Gastroesophageal sphincter (tissue), 4 donors: ENCODE data around the gene CD7. TPM values are rescaled to one million over a fixed set of nuclear protein-coding genes. Genes with fewer than 3 reads are reported as not detected.
A peak's percentile ranks its signal among the peaks of the same experiment; 100 is the strongest.

Experiments used
- ATAC-seq: fragments of 150-250 bp; one replicate; pipeline ENCODE4 v1.9.1; 2016; ENCODE audit warnings: mild to moderate bottlenecking, moderate library complexity
- H3K27ac ChIP-seq, 4 donors: fragments of 200-600 bp; sonication (generic) in 3 of 4; 1 replicate in 3 of 4; 2 replicates in 1 of 4; pipeline ENCODE4 v1.5.1; 2016 to 2019
- H3K27me3 ChIP-seq: fragments of 200-600 bp; sonication (generic); one replicate; pipeline ENCODE4 v1.5.1; 2019
- H3K36me3 ChIP-seq, 2 donors: fragments of 200-600 bp; sonication (generic); one replicate each; pipeline ENCODE4 v1.5.1; 2019; ENCODE audit warnings: control low read depth in 1 of 2
- H3K4me1 ChIP-seq, 3 donors: fragments of 200-600 bp; sonication (generic); 1 replicate in 2 of 3; 2 replicates in 1 of 3; pipeline ENCODE4 v1.5.1; 2016 to 2019; ENCODE audit warnings: control low read depth in 2 of 3
- H3K4me3 ChIP-seq, 2 donors: fragments of 200-600 bp; sonication (generic); one replicate each; pipeline ENCODE4 v1.5.1; 2019; ENCODE audit warnings: mild to moderate bottlenecking in 1 of 2, moderate library complexity in 1 of 2
- H3K9me3 ChIP-seq, 3 donors: fragments of 200-600 bp; sonication (generic); one replicate each; pipeline ENCODE4 v1.5.1; 2017 to 2019; ENCODE audit warnings: control low read depth in 2 of 3
- EP300 ChIP-seq: sonication (generic); formaldehyde crosslinking; IDR thresholded peaks from one replicate; pipeline ENCODE4 v1.6.1; 2017; ENCODE audit warnings: antibody characterized with exemption, mild to moderate bottlenecking
- POLR2A ChIP-seq, 2 donors: fragments of 450-650 bp; IDR thresholded peaks; one replicate each; pipeline ENCODE4 v1.6.1; 2017; ENCODE audit warnings: antibody characterized with exemption in 2 of 2, mild to moderate bottlenecking in 2 of 2, moderate library complexity in 1 of 2
- POLR2AphosphoS5 ChIP-seq: sonication (generic); formaldehyde crosslinking; IDR thresholded peaks from one replicate; pipeline ENCODE4 v1.6.1; 2017; ENCODE audit warnings: antibody characterized with exemption
- WGBS, 2 donors: methylation state at CpG; one replicate each; pipeline ENCODE4 v1.1.5; 2018; ENCODE audit warnings: low coverage in 1 of 2; 5-methylcytosine and 5-hydroxymethylcytosine counted together
- total RNA-seq, 4 donors: library from RNA; depleted of rRNA; stranded (reverse); fragments of >200 nt; gene quantifications; one replicate each; pipeline ENCODE4 v1.1.0, GENCODE V29; 2016
- TF ChIP-seq, protein P1 (sequence below), 4 experiments: fragments of 200-600 bp in 2 of 4; fragments of 450-650 bp in 2 of 4; sonication (generic) in 1 of 4; IDR thresholded peaks; one replicate each; pipeline ENCODE4 v1.5.1; 2017 to 2019; ENCODE audit warnings: antibody characterized with exemption in 4 of 4, mild to moderate bottlenecking in 2 of 4, moderate library complexity in 2 of 4

The CD7 gene
- total RNA-seq, 4 donors from 2014 or later = 0.58 to 1.7 (median 0.94) TPM; not detected in 1

DNA sequence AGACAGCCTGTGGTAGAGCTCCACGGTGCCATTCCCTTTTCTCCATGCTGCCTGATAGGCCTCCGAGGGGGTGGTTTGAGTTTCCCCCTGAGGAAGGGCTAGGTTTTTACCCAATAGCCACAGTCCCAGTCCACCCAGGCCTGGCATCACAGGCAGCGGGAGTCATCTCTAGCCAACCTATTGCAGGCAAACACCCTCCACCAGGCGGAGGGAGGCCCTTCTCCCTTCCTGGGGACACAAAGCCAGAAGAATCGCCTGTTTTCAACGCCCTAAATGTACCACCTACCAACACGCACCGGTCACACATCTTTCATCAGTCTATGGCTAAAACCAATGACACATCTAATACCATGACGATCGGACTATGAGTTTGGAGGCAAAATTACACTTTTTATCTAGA, 51.3 kb downstream of the CD7 start:
- ATAC-seq = no peak
- H3K4me1 ChIP-seq = peaks cover 2 to 93% (median 46%) of the 10 kb centered on the region in 3 donors
- WGBS, 2 donors = 81% methylated on average over 7 of the region's 10 CpGs

More for the DNA sequence above, 51.3 kb downstream of the CD7 start:
- TF ChIP-seq POLR2AphosphoS5 = no peak
- TF ChIP-seq EP300 = no peak
- TF ChIP-seq POLR2A (IDR thresholded peaks at IDR 0.05) = no peak
- TF ChIP-seq, protein P1, sequence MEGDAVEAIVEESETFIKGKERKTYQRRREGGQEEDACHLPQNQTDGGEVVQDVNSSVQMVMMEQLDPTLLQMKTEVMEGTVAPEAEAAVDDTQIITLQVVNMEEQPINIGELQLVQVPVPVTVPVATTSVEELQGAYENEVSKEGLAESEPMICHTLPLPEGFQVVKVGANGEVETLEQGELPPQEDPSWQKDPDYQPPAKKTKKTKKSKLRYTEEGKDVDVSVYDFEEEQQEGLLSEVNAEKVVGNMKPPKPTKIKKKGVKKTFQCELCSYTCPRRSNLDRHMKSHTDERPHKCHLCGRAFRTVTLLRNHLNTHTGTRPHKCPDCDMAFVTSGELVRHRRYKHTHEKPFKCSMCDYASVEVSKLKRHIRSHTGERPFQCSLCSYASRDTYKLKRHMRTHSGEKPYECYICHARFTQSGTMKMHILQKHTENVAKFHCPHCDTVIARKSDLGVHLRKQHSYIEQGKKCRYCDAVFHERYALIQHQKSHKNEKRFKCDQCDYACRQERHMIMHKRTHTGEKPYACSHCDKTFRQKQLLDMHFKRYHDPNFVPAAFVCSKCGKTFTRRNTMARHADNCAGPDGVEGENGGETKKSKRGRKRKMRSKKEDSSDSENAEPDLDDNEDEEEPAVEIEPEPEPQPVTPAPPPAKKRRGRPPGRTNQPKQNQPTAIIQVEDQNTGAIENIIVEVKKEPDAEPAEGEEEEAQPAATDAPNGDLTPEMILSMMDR (IDR thresholded peaks at IDR 0.05) = no peak
- H3K27ac ChIP-seq = peak overlapping the region; percentile 92 to 100 (median 98)
- H3K27me3 ChIP-seq = no peaks in the 10 kb centered on the region
- no peak overlapping the region for H3K4me3 ChIP-seq
- peaks cover 0 to 70% of the 10 kb centered on the region in 2 donors for H3K36me3 ChIP-seq
- no peaks in the 10 kb centered on the region for H3K9me3 ChIP-seq

Other genes with a start within 250 kb of the CD7 start
- 10 to 100 TPM; 22.6 to 52.8 (median 48.3) TPM for gene FASN, start 219.4 kb downstream of the CD7 start, total RNA-seq
- 10 to 100 TPM in 3 of 4 donors, 1 to 10 TPM in 1; 6.5 to 28.2 (median 16.2) TPM for gene CCDC57, start 104.8 kb downstream of the CD7 start, total RNA-seq
- gene SLC16A3, start 88.6 kb downstream of the CD7 start, total RNA-seq = 10 to 100 TPM; 11.2 to 38.5 (median 22.1) TPM
- gene CSNK1D, start 43.9 kb downstream of the CD7 start, total RNA-seq = 10 to 100 TPM; 23.4 to 92.1 (median 72.4) TPM
- gene SECTM1, start 16.2 kb upstream of the CD7 start, total RNA-seq = 10 to 100 TPM in 3 of 4 donors, 1 to 10 TPM in 1; 6.1 to 22.3 (median 17.6) TPM
- gene TEX19, start 41.6 kb upstream of the CD7 start, total RNA-seq = not detected
- not detected for gene UTS2R, start 54.2 kb upstream of the CD7 start, total RNA-seq
- 10 to 100 TPM; 13.9 to 31.9 (median 19.1) TPM for gene HEXD, start 100.7 kb upstream of the CD7 start, total RNA-seq
- gene OGFOD3, start 101.0 kb upstream of the CD7 start, total RNA-seq = 10 to 100 TPM; 26.4 to 39.5 (median 28.8) TPM
- gene CYBC1, start 133.1 kb upstream of the CD7 start, total RNA-seq = 10 to 100 TPM; 53.8 to 78.5 (median 59.4) TPM
- gene NARF, start 141.1 kb upstream of the CD7 start, total RNA-seq = 10 to 100 TPM; 30.4 to 78.1 (median 44.9) TPM
- 10 to 100 TPM; 35.1 to 63.4 (median 52.6) TPM for gene FOXK2, start 202.1 kb upstream of the CD7 start, total RNA-seq